ENCODE results near the gene JPH2.

The JPH2 gene

DNA sequence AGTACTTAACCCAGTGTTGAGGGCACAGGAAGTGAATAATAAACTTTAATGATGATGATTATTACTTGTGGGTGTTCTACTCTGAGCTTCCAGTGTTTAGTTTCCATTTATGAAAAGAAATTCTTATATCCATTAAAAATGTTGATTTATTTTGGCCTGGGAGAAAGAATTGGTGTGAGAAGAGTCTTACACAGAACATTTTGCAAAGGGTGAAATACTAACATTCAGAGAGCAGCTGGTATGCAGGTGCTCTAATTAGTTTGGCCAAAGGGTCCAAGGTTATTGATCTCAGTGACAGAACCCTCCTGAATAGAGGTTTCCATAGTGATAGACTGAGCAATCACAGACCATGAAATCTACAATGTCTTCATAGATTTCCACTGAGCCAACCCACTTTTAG, 19.1 kb upstream of the JPH2 start:
- no peak overlapping the region for H3K4me3 ChIP-seq (ENCODE audit: low read depth, low read length)
- TF ChIP-seq, protein P1, sequence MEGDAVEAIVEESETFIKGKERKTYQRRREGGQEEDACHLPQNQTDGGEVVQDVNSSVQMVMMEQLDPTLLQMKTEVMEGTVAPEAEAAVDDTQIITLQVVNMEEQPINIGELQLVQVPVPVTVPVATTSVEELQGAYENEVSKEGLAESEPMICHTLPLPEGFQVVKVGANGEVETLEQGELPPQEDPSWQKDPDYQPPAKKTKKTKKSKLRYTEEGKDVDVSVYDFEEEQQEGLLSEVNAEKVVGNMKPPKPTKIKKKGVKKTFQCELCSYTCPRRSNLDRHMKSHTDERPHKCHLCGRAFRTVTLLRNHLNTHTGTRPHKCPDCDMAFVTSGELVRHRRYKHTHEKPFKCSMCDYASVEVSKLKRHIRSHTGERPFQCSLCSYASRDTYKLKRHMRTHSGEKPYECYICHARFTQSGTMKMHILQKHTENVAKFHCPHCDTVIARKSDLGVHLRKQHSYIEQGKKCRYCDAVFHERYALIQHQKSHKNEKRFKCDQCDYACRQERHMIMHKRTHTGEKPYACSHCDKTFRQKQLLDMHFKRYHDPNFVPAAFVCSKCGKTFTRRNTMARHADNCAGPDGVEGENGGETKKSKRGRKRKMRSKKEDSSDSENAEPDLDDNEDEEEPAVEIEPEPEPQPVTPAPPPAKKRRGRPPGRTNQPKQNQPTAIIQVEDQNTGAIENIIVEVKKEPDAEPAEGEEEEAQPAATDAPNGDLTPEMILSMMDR (IDR thresholded peaks at IDR 0.05; ENCODE audit: low read depth, low read length, missing control alignments): no peak
- DNase-seq (ENCODE audit: low read depth): no peak

- H3K4me3 ChIP-seq (ENCODE audit: low read depth, low read length): no peak overlapping the region
- TF ChIP-seq, protein P1 (IDR thresholded peaks at IDR 0.05; ENCODE audit: low read depth, low read length, missing control alignments): no peak
- DNase-seq (ENCODE audit: low read depth): no peak
Observed at GRCh38 chr20:44204832-44205215, 17.8 kb upstream of the JPH2 start.

DNA sequence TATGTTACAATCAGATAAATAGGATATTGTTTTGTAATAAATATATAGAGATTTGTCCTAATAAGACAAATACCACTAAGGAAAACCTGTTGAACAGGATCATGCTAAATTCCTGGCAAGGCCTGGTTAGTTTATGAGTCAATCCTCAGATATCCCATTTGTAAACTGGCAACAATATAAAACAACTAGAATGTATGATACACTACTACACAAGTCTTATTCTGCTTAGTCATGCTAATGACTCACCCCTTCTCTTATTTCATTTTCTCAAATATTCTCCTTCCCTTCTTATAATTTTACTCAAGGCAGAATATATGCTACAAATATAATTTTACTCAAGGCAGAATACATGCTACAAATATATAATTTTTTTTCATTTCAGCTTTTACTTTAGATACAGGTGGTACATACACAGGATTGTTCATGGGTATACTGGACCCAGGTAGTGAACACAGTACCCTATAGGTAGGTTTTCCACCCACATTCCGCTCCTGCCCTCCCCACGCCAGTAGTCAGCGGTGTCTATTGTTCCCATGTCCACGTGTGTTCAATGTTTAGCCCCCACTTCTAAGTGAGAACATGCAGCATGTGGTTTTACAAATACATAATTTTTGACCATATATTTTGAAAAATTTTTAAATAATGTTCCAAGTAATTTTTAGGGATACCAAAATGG, 17.3 kb upstream of the JPH2 start:
- no peak for DNase-seq (ENCODE audit: low read depth)

GRCh38 chr20:44203161-44203560, 16.2 kb upstream of the JPH2 start:
- no peak overlapping the region for H3K4me3 ChIP-seq (ENCODE audit: low read depth, low read length)
- DNase-seq (ENCODE audit: low read depth): no peak
- TF ChIP-seq, protein P1 (IDR thresholded peaks at IDR 0.05; ENCODE audit: low read depth, low read length, missing control alignments): no peak

More for the DNA sequence above, 17.3 kb upstream of the JPH2 start:
- TF ChIP-seq, protein P1 (IDR thresholded peaks at IDR 0.05; ENCODE audit: low read depth, low read length, missing control alignments): no peak
- no peak overlapping the region for H3K4me3 ChIP-seq (ENCODE audit: low read depth, low read length)

DNA sequence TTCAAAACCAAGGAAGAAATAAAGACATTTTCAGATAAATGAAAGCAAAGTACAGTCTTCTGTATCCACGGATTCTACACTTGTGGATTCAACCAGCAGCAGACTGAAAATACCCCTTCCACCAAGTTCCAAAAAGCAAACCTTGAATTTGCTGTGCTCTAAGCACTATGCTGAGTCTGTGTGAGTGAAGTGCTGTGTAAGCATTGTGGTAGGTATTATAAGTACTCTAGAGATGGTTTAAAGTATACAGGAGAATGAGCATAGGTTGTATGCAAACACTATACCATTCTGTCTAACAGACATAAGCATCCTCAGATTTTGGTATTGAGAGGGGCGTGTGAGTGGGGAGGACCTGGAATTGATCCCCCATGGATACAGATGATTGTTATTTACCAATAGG, 14.0 kb upstream of the JPH2 start:
- no peak for DNase-seq (ENCODE audit: low read depth)
- no peak overlapping the region for H3K4me3 ChIP-seq (ENCODE audit: low read depth, low read length)
- TF ChIP-seq, protein P1 (IDR thresholded peaks at IDR 0.05; ENCODE audit: low read depth, low read length, missing control alignments): no peak

GRCh38 chr20:44200371-44200770, 13.4 kb upstream of the JPH2 start:
- TF ChIP-seq, protein P1 (IDR thresholded peaks at IDR 0.05; ENCODE audit: low read depth, low read length, missing control alignments): no peak
- no peak overlapping the region for H3K4me3 ChIP-seq (ENCODE audit: low read depth, low read length)
- no peak for DNase-seq (ENCODE audit: low read depth)

DNA sequence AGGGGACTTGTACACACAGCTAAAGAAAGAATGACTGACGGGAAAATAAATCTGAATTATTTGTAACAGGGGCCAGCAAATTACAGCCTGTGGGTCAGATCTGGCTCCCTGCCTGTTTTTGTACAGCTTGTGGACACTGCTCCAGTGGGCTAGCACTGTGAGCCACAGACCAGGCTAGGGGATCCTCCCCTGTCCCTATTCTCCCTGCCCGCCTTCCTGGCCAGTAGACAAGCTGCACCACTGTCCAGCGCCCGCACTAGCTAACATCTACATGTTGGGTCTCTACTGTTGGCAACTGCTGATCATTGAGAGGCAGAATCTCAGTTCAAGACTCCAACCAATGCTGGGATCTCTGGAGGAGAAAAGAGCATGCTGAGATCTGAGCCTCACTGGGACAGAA, 12.9 kb upstream of the JPH2 start:
- no peak overlapping the region for H3K4me3 ChIP-seq (ENCODE audit: low read depth, low read length)
- TF ChIP-seq, protein P1 (IDR thresholded peaks at IDR 0.05; ENCODE audit: low read depth, low read length, missing control alignments): no peak
- no peak for DNase-seq (ENCODE audit: low read depth)

Data from GM12864 (cell line).